Measurements from ENCODE around the gene NEK8.
"Not testable (repeated sequence)": the region's sequence is repeated elsewhere in the genome, so short reads cannot be mapped to it uniquely, and the experiment has no call there.

Gene NEK8

DNA sequence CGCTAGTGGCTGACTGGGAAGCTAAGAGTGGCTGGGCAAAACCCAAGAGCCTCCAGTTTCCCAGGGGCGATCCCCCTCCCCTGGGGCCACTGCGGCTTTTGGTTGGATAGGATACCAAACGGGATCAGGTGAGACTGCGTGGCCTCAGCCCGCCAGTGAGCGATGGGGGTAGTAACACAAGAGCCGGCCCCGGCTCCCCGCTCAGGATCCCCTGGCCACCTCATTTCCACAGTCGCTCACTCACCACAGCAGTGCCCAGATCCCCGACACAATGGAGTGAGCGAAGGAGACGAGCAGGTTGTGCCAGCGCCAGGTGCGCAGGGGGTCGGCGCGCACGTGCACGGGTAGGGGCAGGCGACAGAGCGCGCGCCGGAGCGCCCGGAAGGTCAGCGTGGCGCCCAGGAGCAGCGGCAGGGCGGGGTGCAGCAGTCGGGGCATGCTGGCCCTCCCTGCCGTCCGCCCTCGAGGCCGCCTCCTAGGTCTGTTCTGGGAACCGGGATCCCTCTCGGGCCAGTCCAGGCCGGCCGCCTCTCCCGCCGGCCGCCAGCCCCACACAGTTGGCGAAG is 2.8 kb upstream of the NEK8 start:
- peak; percentile 63 for DNase-seq

DNA sequence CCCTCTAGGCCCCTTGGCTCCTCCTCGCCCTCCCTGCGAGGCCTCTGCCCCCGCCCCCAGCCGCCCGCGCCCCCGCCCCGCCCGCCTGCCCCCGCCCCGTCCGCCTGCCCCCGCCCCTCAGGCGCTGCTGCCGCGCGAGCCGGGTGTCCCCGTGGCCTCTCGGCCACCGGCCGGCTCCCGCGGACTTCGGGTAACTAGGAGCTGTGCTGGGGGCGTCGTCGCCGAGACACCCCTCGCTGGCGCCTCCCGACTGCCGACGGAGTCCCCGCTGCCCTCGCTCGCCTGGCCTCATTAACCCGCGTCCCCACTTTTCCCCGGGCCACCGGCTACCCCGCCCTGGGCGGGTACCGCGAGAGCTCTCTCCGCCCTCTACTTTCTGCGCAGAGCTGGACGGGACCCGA is 2.4 kb upstream of the NEK8 start, which contains the start of gene TLCD1:
Gene TLCD1 (minus strand): TSS at position 8 of the 401 bp plus-strand sequence. CDS start 136 bp downstream, outside the sequence.
- DNase-seq = peak; percentile 56

GRCh38 chr17:28726627-28727491 is 1.7 kb upstream of the NEK8 start:
- DNase-seq = peak; percentile 94

DNA sequence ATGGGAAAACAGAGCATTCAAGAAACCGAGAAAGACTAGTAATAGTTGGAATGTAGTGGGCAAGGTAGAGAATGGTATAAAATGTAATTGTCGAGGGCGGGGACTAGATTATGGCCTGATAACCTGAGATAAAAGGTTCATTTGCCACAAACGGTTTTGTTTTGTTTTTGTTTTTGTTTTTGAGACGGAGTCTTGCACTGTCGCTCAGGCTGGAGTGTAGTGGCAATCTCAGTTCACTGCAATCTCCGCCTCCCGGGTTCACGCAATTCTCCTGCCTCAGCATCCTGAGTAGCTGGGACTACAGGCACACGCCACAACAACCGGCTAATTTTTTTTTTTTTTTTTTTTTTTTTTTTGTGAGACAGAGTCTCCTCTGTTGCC is 1.4 kb downstream of the NEK8 start:
- DNase-seq = no peak

GRCh38 chr17:28733346-28733745 is 4.8 kb downstream of the NEK8 start:
- DNase-seq = no peak

- no peak for DNase-seq
Observed at GRCh38 chr17:28734712-28735241, 6.2 kb downstream of the NEK8 start.

- no peak for DNase-seq
Observed at GRCh38 chr17:28735242-28735722, 6.7 kb downstream of the NEK8 start.

DNA sequence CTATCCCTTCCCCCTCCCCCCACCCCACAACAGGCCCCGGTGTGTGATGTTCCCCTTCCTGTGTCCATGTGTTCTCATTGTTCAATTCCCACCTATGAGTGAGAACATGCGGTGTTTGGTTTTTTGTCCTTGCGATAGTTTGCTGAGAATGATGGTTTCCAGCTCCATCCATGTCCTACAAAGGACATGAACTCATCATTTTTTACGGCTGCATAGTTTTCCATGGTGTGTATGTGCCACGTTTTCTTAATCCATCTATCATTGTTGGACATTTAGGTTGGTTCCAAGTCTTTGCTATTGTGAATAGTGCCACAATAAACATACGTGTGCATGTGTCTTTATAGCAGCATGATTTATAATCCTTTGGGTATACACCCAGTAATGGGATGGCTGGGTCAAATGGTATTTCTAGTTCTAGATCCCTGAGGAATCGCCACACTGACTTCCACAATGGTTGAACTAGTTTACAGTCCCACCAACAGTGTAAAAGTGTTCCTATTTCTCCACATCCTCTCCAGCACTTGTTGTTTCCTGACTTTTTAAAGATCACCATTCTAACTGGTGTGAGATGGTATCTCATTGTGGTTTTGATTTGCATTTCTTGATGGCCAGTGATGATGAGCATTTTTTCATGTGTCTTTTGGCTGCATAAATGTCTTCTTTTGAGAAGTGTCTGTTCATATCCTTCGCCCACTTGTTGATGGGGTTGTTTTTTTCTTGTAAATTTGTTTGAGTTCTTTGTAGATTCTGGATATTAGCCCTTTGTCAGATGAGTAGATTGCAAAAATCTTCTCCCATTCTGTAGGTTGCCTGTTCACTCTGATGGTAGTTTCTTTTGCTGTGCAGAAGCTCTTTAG is 7.6 kb downstream of the NEK8 start:
- DNase-seq = not testable (repeated sequence)

- no peak for DNase-seq
Observed at GRCh38 chr17:28737316-28737715, 8.7 kb downstream of the NEK8 start.

DNA sequence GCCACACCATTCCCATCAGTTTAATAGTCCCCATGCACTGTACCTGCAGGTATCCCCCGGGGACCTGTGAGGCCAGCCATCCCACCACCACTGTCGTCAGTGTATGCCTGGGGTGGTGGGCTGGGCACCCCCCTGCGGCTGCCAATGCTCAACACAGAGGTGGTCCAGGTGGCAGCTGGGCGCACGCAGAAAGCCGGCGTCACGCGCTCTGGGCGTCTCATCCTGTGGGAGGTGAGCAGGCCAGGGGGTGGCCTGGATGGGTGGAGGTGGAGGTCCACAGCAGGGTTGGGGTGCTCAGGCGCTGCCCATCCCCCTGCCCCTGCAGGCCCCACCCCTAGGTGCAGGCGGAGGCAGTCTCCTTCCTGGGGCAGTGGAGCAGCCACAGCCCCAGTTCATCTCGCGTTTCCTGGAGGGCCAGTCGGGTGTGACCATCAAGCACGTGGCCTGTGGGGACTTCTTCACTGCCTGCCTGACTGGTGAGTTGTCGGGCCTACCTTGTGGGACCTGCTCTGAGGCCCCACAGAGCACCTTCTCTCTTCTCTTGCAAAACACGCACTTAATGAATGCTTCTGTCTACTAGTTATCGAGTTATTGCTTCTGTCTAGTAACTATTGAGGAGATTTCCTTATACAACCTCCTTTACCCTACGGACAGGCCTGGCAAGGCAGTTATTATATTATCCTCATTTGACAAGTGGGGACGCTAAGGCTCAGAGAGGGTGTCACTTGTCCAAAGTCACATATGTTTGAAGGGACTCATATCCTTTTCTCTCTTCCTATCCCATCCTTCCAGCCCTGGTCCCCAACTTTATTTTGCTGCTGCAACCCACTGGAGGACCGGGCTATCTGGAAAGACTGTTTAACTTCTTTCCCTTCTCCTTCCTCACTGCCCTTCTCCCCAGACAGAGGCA is 9.4 kb downstream of the NEK8 start:
- DNase-seq = no peak

- DNase-seq = no peak
Observed at GRCh38 chr17:28738680-28739384, 10.2 kb downstream of the NEK8 start.

- no peak for DNase-seq
Observed at GRCh38 chr17:28740406-28741357, 12.1 kb downstream of the NEK8 start.

DNA sequence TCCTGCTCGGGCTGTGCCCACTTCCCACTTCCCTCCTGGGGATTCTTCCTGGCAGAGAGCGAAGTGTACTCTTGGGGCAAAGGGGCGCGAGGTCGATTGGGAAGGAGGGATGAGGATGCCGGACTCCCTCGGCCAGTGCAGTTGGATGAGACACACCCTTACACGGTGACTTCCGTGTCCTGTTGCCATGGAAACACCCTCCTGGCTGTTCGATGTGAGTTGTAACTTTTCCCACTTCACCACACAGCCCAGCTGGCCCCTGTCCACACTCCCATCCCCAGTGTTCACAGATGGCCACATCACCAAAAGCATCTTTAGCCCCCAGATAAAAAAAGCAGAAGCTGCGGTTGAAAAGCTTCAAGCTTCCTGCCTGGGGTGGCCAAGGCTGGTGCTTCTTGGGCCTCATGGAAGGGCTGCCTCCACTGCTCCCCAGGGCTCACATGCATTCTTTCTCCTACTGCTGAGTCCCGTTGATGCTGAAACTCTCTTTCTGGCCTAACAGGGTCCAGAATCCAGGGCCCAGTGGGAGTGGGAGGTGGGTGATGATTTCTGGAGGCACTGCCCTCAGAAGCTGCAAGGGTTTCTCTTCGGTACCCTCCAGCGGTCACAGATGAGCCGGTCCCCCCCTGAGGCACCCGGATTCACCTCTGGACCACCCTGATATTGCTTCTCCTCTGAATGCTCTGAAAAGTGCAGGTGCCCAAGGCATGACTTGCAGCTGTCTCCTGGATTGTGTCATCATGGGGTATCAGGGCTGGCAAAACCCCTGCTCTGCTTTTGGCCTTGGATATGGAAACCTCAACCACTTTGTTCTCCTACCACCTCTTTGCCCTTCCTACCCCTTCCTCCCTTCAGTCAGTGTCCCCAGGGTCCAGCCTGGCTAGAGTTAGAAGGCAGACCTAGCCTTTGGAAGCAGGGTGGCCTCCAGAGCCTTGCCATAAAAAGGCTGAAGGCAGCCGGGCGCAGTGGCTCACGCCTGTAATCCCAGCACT is 13.1 kb downstream of the NEK8 start:
- no peak for DNase-seq

DNA sequence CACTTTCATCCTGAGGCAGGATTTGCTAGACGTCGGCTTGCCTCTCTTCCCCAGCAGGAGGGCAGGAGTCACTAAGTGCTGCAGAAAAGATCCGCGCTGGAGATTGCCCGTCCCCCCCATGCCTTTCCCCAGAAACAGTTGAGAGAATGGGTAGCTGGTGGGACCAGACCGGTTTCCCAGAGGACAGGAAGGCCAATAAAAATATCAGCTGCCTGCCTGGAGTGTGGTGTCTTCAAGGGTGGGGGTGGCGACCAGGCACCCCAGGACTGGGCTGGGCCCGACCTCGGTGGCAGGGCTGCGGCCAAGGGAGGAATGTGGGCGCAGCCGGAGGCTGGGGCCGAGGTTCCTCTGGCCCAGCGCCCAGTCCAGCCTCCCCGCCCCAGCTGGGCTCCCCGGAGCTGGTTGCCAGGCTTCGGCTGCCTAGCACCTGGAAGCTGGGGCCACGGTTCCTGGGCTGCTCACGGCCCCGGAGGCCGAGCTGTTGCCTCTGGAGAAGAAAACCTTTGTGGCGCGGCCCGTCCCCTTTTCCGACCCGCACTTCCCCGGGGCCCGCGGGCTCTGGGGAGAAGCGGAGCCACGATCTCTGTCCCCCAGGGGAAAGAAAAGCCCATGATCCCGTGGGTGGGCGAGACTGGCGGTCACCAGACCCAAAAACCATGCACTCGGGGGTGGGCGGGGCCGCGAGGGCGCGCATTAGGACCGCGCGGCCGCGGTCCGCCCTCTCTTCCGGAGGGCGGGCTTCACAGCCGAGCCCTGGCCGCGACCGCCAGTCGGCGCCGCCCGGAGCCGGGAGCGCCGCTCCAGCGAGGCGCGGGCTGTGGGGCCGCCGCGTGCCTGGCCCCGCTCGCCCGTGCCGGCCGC is 14.9 kb downstream of the NEK8 start, which contains the start of gene TRAF4:
Gene TRAF4 (plus strand): TSS at position 769 of the 861 bp plus-strand sequence. CDS start 102 bp downstream, outside the sequence.
- DNase-seq = peak; percentile 73

DNA sequence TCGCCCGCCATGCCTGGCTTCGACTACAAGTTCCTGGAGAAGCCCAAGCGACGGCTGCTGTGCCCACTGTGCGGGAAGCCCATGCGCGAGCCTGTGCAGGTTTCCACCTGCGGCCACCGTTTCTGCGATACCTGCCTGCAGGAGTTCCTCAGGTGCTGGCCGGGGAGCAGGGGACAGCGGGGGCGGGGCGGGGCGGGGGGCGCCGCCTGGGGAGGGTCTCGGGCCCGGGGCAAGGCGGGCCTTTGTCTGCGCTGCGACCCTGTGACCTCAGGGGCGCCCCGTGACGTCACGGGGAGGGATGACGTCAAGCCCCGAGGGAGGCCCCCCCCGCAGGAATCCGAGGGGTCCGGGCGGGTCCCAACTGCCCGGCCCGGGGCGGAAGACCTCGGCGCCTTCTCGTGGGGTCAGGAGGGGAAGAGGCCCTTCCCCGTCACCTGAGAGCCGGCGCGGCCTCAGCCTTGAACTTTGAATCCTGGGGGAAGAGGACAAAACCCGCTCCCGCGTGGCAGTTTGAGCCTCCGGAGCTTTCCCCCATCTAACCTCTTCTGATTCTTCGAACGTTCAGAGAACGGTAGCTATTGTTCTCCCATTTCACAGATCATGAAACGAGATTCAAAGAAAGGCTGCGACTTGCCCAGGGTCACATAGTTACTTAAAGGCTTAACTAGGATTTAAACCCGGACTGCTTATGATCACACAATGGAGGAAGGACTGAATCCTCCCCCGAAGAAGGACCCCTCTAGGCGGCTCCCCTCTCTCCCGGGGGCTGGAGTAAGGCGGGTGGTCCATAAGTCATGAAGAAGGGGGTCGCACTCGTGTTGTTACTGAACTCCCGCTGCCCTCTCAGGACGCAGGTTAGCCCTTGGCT is 15.8 kb downstream of the NEK8 start:
- peak; percentile 8 for DNase-seq

- DNase-seq = peak; percentile 20
Observed at GRCh38 chr17:28744972-28745785, 16.6 kb downstream of the NEK8 start.

Measured in NCI-H1105 treated with DMSO at 0.1 percent for 48 hours (cell line).